H1 (cell line): ENCODE data around the gene COX7B2. TPM values are rescaled to one million over a fixed set of nuclear protein-coding genes. Genes with fewer than 3 reads are reported as not detected.

Experiments
- HDAC6 ChIP-seq: IDR thresholded peaks from one replicate; pipeline ENCODE4 v1.7.1; 2012; ENCODE audit warnings: low read depth, mild to moderate bottlenecking, inconsistent platforms, low read length, moderate library complexity
- NANOG ChIP-seq: IDR thresholded peaks from 2 replicates; pipeline ENCODE4 v1.6.1; 2011; ENCODE audit warnings: low read length, low read depth, mild to moderate bottlenecking, inconsistent platforms; ENCODE audit not compliant: insufficient read depth, poor library complexity, severe bottlenecking
- TEAD4 ChIP-seq: IDR thresholded peaks from 2 replicates; pipeline ENCODE4 v1.6.1; 2012; ENCODE audit warnings: low read depth, low read length, inconsistent platforms, mixed read lengths
- USF2 ChIP-seq: IDR thresholded peaks from 2 replicates; pipeline ENCODE4 v1.6.1; 2011; ENCODE audit warnings: low read length, improper control_type of control experiment
- polyA plus RNA-seq, 7 experiments: library from polyadenylated mRNA; depleted of rRNA in 3 of 7; stranded (reverse) in 5 of 7; unstranded in 2 of 7; fragments of >200 nt in 5 of 7; fragments of 200-250 nt in 2 of 7; gene quantifications; 1 replicate in 5 of 7; 2 replicates in 1 of 7; 4 replicates in 1 of 7; pipeline versions ENCODE4 v1.2.1 to v1.2.3, GENCODE V29; 2011 to 2013; ENCODE audit warnings: missing spikeins in 2 of 7, mixed read lengths in 2 of 7
- total RNA-seq: library from RNA; stranded (reverse); fragmentation: NEBNext Ultra II Directional; extraction: Animal tissue kit (Norgen Biotek cat#: 25700); gene quantifications from 2 replicates; pipeline ENCODE4 v1.2.1, GENCODE V29; 2021
- TF ChIP-seq, protein P1 (sequence below): IDR thresholded peaks from 2 replicates; pipeline ENCODE4 v1.6.1; 2012; ENCODE audit warnings: low read length, inconsistent platforms

COX7B2 gene
- total and polyA plus RNA-seq, 2 of the 8 experiments (the other 6 are each of a cell fraction or from before 2014, with no cell fraction given): not detected

DNA sequence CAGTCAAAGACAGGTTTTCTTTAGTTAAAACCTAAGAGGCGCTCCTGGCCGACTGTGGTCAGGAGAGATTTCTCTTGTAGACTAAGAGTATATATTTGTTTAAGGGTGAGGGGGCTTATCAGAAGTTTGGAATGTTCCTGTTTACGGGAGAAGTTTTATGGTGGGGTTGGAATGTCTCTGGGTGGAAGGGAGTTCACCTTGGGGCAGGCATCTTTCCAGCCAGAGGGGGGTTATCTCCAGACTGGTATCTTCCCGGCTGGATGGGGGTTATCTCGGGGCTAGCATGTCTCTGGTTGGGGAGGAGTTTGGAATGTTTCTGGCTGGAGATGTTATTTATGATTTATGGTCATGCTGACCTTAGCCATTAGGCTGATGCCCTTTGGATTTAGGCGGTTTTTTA, 116.0 kb downstream of the COX7B2 start (continued):
- TF ChIP-seq, protein P1, sequence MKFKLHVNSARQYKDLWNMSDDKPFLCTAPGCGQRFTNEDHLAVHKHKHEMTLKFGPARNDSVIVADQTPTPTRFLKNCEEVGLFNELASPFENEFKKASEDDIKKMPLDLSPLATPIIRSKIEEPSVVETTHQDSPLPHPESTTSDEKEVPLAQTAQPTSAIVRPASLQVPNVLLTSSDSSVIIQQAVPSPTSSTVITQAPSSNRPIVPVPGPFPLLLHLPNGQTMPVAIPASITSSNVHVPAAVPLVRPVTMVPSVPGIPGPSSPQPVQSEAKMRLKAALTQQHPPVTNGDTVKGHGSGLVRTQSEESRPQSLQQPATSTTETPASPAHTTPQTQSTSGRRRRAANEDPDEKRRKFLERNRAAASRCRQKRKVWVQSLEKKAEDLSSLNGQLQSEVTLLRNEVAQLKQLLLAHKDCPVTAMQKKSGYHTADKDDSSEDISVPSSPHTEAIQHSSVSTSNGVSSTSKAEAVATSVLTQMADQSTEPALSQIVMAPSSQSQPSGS: no peak
- no peak for TF ChIP-seq USF2
- no peak for TF ChIP-seq TEAD4
- no peak for TF ChIP-seq NANOG
- no peak for TF ChIP-seq HDAC6
